Left lobe of liver (tissue), 2 donors: ENCODE results near the gene C1orf74. TPM values are rescaled to one million over a fixed set of nuclear protein-coding genes. Genes with fewer than 3 reads are reported as not detected.

Source experiments
- ATAC-seq: fragments of 200-7000 bp; cut with Tn5 transposase; one replicate; pipeline ENCODE4 v1.9.1; 2020; ENCODE audit warnings: mild to moderate bottlenecking, moderate library complexity
- DNase-seq: peaks from one replicate; pipeline ENCODE4 v3.0.0-alpha.2; 2020; ENCODE audit warnings: low spot score
- total RNA-seq: library from RNA; stranded (reverse); gene quantifications from one replicate; pipeline ENCODE4 v1.2.1, GENCODE V29; 2021
- donor health status: DM: no; HTN: no; CAD: no; lungs with moderate emphysema.
- donor health status: DM: no; HTN: yes; CAD: no.

The C1orf74 gene
- 1.3 TPM for total RNA-seq

DNA sequence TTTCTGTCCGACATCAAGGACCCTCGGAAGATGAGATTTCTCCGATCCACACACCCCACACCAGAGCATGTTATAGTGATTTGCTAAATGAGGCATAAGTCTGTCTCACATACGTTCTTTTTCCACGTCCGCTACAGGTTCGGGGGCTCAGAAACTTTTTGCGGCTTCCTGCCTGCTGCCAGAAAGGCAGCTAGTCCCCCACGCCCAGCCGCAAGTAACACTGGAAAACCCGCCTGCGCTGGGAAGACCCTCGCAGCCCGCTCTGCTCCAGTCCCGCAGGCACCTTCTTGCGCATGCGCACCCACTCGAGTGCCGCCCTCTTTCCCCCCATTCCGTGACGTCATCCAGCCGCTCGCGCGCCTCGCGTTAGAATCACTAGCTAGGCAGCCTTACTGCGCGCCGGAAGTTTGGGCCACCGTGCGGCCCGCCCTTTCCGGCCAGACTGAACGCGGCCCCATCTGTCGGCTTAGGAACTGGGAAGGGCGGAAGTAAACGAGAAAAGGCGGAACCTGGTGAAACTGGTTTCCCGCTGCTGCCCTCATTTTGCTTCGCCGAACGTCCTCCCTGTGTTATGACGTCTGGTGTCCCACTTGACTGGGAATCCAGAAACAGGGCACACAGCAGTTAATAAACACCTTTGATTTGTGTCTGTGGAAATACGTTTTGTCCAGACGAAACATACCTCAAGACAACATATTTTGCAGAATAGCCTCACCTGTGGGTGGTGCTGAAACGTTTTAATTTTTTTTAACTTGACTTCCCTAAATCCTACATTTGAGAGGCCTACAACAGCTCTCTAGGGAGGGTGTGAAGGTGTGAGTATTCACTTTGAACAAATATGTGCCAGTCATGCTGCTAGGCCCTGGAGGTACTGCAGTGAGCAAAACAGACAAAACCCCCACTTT is at the start of gene C1orf74:
C1orf74 (minus strand) TSS at position 295 of the 905 bp plus-strand sequence. CDS start 925 bp downstream, outside the sequence.
- ATAC-seq (peak; percentile 92), DNase-seq (peak; percentile 99)

DNA sequence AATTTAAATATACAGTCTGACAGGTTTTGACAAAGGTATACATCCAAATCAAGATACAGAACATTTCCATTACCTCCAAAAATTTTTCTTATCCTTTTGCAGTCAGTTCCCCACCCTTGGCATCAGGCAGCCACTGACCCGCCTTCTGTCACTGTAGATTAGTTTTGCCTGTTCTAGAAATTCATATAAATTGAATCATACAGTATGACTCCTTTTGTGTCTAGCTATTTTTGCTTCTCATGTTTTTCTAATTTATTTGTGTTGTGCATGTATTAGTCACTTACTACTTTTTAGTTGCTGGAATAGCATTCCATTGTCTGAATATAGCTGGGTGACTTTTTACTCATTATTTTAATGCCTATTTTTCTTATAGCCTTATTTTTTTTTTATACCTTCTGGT is 47.3 kb upstream of the C1orf74 start:
- DNase-seq (no peak), ATAC-seq (no peak)

GRCh38 chr1:209830722-209831121 is 46.4 kb upstream of the C1orf74 start:
- DNase-seq (no peak), ATAC-seq (no peak)

DNA sequence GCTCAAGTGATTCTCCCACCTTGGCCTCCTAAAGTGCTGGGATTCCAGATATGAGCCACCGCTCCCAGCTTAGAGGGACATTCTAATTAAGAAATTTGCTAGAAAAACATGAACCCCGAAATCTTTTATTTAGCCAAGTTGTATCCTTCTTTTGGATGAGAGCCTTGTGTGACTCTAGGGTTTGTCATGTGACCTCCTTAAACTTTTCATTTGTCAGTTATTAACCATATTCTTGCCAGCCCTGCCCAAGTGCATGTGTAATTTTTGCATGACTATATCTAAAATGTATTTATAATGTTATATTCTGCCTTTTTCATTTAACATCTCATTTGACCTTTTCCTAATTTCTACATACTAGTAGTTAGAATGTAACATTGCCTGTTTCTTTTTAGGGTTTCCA is 45.4 kb upstream of the C1orf74 start:
- DNase-seq (no peak), ATAC-seq (no peak)

GRCh38 chr1:209827384-209828262 is 43.3 kb upstream of the C1orf74 start, which contains the start of gene UTP25:
Gene UTP25 (plus strand): TSS chr1:209827972. CDS start chr1:209828064, 92 bp downstream.
- DNase-seq (peak; percentile 94), ATAC-seq (peak; percentile 98)

DNA sequence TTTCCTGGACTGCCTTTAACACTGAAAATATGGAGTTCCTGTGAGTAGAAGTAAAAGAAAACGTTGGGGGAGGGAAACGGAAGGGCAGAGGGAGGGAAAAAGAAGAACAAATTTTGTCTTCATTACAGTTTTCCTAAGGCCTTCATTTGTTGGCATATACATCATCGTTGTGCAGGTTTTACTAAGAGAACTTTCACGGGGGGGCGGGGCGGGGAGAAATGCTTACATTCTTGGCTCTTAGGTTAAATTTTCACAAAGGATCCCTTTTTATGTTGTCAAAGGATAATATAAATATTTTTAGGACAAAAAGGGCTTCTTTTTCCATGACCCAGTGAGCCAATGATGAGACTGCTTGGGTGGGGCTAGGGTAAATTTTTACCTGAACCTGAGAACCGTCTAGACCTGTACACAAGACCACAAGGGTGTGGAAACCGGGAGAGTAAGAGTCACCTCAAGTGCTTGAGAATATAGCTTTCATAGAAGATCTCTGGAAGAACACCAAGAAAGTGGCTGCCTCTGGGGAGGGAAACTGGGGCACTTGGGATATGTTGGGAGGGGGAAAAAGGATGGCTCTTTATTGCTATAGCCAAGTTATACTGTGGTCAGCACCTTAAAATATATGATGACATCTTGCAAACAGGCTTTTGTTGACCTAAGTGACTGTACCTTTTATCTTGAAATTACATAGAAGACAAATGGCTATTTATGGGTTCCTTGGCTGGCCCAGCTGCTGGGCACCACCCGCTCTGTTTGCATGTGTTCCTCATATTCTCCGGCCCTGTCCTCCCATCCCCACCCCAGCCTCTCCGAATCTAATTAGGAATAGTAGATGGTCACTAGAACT is 41.5 kb upstream of the C1orf74 start:
- ATAC-seq = no peak
- no peak for DNase-seq

DNA sequence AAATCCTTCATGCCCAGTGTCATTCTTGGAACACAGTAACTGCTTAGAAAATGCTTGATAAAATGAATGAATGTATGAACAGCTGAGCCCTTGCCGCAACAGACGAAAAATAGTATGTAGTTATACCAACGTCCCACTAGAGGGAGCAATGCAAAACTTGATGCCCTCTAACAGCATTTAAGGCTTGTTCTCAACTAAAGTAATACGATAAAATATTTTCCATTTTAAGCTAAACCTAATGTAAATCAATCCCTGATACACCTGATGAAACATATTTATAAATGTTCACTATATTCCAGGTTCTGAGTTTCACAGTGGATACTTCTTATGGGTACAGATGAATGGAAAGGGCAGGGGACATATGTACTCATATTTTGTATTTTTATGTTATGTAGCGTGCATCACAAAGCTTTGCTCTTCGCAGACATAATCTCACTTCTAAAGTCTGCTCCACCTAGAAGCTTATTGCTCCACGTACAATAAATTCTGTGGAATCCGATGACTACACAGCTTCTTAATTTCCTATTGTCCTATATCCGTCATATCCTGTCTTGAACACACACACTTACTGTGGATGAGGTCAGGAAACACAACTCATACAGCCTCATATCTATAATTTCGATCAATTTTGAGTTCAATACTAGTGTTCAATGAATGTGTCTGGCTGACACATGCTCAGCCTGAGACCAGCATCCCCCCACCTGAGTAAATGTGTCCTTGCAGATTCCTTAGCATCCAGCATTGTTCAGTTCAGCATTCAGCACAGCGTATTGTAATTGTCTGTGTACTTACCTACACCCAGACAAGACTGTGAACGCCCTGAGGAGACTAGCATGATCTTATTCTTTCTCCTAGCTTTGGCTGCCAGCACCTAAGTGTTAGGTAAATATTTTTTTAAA is 39.0 kb upstream of the C1orf74 start:
- ATAC-seq (peak; percentile 67), DNase-seq (no peak)

- DNase-seq = no peak
- no peak for ATAC-seq
Observed at GRCh38 chr1:209822706-209823105, 38.3 kb upstream of the C1orf74 start.

DNA sequence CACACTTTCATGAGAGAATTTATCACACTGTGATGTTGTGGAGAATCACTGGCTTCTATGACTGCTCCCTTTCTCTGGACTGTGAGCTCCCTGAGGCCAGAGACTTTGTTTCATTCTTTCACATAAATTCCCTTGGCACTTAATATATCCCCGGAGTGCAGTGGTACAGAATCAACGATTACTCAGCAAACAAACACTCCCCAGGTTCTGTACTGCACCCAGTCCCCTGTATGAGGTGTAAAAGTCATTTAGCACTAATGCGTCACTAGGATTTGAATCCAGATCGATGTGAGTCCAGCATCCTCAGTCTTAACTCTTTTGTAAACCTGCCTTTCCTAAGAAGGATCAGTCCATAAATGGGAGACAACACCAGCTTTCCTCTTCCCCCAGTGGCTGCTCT is 36.6 kb upstream of the C1orf74 start:
- DNase-seq = no peak
- ATAC-seq = no peak

DNA sequence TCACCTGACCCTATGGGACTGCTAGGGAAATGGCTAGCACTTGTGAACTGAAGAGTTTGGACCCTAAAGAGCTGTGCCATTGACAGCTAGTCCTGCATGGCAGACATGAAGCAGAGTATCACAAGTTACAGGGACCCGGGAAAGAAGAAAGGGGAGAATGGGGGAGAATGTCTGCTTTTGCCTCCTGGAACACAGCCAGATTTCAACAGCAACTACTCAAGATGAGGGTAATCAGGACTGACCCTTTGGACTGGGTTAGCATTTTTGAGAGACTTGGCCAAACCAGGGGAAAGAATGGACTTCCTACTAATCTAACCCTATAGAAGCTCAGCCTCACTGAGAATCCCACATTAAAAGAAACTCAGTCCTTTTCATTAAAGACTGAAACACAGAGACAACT is 34.7 kb upstream of the C1orf74 start:
- DNase-seq (no peak), ATAC-seq (no peak)

DNA sequence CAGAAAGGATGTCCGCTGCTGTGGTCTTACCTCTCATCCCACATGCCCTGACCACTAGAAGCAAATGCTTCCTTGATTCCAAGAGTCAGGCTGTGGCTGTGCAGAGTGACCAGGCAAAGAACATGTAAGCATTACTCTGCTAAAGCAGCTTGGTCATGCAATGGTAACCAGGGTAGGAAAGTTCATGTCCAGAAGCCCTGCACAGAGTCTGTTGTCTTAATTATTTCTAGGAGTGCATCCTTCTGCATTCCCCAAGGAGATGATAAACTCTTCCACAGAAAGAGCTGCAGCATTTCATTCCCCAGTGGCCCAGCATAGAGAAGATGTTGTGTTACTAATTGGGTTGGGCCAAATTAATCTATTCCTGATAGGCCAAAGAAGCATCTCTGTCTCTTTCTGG is 33.3 kb upstream of the C1orf74 start:
- DNase-seq (no peak), ATAC-seq (no peak)

- DNase-seq (no peak), ATAC-seq (no peak)
Observed at GRCh38 chr1:209816923-209817322, 32.6 kb upstream of the C1orf74 start.

GRCh38 chr1:209815931-209816341 is 31.6 kb upstream of the C1orf74 start:
- DNase-seq = no peak
- ATAC-seq = no peak

DNA sequence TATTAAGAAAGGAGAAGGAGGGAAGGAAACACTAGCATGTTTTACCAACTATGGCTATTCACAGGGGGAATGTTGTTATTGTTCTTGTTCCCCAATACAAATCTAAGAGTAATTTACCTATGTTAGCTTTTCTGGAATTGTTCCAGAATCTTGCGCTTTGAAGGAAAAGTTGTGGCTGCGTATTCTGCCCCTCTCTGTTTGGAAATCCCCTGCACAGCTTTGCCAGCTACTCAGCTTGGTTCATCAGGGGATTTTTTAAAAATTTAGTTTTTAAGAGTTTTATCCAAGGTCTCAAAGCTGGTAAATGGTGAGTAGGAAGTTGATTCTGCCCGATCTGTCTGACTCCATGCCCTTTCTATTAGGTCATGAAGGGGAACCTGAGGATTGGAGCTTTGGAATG is 31.1 kb upstream of the C1orf74 start:
- ATAC-seq = no peak
- DNase-seq = no peak

DNA sequence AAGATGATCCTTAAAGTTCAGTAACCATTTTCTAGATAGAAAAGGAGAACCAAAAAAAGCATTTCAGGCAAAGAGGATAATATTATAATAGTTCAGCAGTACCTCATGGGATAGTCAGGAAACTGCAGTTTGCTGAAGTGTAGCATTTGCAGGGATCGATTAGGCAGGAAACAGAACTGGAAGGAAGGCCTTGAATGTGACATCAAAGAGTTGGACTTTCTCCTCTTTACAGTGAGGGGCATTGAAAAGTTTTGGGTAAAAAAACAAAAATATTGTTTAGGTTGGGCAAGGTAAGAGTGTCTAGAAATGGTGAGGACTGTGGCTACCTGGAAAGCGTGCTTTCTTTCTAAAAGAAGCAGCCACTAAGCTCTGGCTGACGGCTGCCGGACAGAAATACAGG is 29.5 kb upstream of the C1orf74 start:
- ATAC-seq (no peak), DNase-seq (no peak)

GRCh38 chr1:209810783-209811182 is 26.4 kb upstream of the C1orf74 start:
- no peak for DNase-seq
- ATAC-seq = no peak

DNA sequence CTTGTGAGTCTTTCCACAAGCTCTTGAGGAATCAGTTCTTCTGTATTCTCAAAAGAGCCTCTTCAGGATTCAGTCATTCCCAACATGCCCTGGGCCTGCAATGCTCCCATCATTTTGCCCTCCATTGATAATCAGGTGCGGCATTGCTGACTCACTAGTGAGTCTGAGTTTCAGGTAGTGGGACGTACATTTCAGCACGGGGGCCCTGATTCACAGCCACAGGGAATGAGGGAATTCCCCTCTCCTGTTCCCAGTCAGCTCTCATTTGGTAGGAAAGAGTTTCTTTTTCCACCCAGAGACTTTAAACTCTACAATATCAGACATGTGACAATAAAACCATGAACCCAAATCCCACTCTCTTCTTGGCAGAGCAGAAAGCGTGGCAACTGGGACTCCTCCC is 25.3 kb upstream of the C1orf74 start:
- DNase-seq = no peak
- no peak for ATAC-seq

GRCh38 chr1:209808059-209808581 is 23.8 kb upstream of the C1orf74 start:
- DNase-seq (no peak), ATAC-seq (no peak)

DNA sequence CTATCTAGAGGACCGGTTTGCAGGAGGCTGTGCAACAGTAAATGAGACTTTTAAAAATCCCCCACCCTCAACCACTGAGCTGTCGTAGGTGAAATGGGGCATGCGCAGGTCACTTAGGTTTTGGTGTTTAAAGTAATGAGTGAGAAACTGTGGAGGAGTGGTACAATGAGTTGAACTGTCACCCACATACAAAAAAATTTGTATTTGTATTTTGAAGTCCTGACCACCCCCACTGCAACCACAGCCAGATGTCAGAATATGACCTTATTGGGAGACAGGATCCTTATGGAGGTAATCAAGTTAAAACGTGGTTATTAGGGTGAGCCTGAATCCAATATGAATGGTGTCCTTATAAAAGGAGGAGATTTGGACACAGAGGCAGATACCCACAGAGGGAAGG is 23.1 kb upstream of the C1orf74 start:
- ATAC-seq = no peak
- no peak for DNase-seq
